ENCODE results near the gene FOSL2. TPM values are rescaled to one million over a fixed set of nuclear protein-coding genes. Genes with fewer than 3 reads are reported as not detected.
A peak's percentile ranks its signal among the peaks of the same experiment; 100 is the strongest.

The FOSL2 gene
- total RNA-seq, 6 experiments from 2014 or later: 90.1 to 128 (median 116) TPM

DNA sequence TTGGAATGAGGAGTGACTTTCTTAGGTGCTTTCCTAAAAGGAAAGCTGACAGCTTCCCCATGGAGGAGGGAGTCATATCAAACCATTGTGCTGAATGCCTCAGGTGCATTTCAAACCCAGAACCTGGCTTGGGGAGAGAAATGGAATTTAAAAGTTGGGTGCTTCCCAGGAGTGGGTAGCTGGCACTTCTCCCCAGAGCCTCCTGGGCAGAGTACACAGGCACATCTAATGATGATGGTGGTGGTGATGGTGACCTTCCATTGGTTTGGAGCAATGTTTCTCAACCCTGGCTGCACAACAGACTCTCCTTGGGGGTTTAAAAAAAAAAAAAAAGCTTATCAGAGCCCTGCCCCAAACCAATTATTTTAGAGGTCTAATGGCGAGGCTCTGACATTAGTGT, 8.3 kb downstream of the FOSL2 start:
- TF ChIP-seq CTCF (IDR thresholded peaks at IDR 0.05): no peak
- Mint-ChIP-seq H3K36me3 (ENCODE audit: low read depth) (peaks cover 38% of the 10 kb centered on the region), H3K4me3 (peak overlapping the region; percentile 63; the same call in 1 of the 2 replicates), H3K27ac (peak overlapping the region; percentile 74; the same call in 1 of the 2 replicates), H3K4me1 (ENCODE audit: low read depth) (no peaks in the 10 kb centered on the region; the same call in none of the 2 replicates), H3K27me3 (ENCODE audit: insufficient read depth) (peaks cover 7% of the 10 kb centered on the region), H3K9me3 (no peaks in the 10 kb centered on the region)
- DNase-seq: no peak

- H3K4me1 Mint-ChIP-seq (ENCODE audit: low read depth): peaks cover 4% of the 10 kb centered on the region
- peak overlapping the region; percentile 22; the same call in 1 of the 2 replicates for H3K4me3 Mint-ChIP-seq
- no peak for DNase-seq
- peak overlapping the region; percentile 40 for H3K27ac Mint-ChIP-seq
- no peak for TF ChIP-seq CTCF (IDR thresholded peaks at IDR 0.05)
- H3K27me3 Mint-ChIP-seq (ENCODE audit: insufficient read depth): peaks cover 7% of the 10 kb centered on the region
- no peaks in the 10 kb centered on the region for H3K9me3 Mint-ChIP-seq
- H3K36me3 Mint-ChIP-seq (ENCODE audit: low read depth): peaks cover 42% of the 10 kb centered on the region
Observed at GRCh38 chr2:28401411-28401810, 8.8 kb downstream of the FOSL2 start.

DNA sequence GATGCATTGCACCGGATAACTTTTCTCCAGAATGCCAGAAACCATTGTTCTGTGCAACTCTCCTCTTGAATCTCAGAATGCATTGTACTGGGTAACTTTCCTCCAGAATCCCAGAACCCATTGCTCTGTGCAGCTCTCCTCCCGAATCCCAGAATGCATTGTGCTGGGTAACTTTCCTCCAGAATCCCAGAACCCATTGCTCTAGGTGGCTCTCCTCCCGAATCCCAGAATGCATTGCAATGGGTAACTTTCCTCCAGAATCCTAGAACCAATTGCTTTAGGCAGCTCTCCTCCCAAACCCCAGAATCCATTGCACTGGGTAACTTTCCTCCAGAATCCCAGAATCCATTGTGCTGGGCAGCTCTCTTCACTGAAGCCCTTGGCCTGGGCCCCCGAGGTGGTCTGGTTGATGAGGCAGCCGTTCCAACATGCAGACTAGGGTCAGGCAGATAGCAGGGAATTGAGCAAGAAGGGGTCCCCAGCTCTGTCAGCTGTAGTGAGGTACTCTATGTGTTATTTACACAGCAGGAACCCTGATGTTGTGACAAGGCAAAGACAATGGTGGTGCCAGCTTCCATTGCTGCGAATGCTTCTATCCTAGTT, 9.4 kb downstream of the FOSL2 start:
- H3K27ac Mint-ChIP-seq: peak overlapping the region; percentile 40
- no peaks in the 10 kb centered on the region for H3K9me3 Mint-ChIP-seq
- no peak for DNase-seq
- no peak for TF ChIP-seq CTCF (IDR thresholded peaks at IDR 0.05)
- peaks cover 43% of the 10 kb centered on the region for H3K36me3 Mint-ChIP-seq (ENCODE audit: low read depth)
- H3K4me1 Mint-ChIP-seq (ENCODE audit: low read depth): peaks cover 11% of the 10 kb centered on the region
- H3K27me3 Mint-ChIP-seq (ENCODE audit: insufficient read depth): peaks cover 7% of the 10 kb centered on the region
- peak overlapping the region; percentile 22; the same call in 1 of the 2 replicates for H3K4me3 Mint-ChIP-seq

DNA sequence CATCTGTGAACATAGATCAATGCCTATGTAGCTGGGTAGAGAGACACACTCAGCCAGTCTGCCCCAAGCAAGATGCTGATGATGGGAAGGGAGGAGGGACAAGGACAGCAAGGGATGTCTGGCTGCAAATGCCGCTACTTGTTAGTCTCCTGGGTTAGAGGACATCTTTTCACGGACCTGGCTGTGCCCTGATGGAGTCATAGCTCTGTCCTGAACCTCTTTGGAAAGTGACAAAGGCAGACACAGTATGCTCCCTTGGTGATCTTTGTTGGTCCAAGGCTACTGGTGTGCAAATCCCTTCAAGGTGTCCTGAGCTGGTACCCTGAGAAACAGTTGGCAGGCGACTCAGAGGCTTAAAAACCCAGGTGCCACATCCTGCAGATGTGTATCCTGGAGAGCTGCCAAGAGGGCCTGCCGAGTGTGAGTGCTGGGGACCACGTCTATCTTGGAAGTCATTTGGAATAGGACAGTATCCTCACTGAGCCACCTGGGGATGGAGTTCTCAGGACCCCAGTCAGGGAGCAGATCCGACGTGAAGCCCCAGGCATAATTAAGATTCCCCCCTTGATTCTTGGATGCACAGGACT, 10.8 kb downstream of the FOSL2 start:
- Mint-ChIP-seq H3K4me3 (no peak overlapping the region), H3K27me3 (ENCODE audit: insufficient read depth) (peaks cover 7% of the 10 kb centered on the region), H3K9me3 (no peaks in the 10 kb centered on the region), H3K27ac (peak overlapping the region; percentile 61), H3K36me3 (ENCODE audit: low read depth) (peaks cover 43% of the 10 kb centered on the region), H3K4me1 (ENCODE audit: low read depth) (peaks cover 25% of the 10 kb centered on the region)
- no peak for DNase-seq
- TF ChIP-seq CTCF (IDR thresholded peaks at IDR 0.05): no peak

DNA sequence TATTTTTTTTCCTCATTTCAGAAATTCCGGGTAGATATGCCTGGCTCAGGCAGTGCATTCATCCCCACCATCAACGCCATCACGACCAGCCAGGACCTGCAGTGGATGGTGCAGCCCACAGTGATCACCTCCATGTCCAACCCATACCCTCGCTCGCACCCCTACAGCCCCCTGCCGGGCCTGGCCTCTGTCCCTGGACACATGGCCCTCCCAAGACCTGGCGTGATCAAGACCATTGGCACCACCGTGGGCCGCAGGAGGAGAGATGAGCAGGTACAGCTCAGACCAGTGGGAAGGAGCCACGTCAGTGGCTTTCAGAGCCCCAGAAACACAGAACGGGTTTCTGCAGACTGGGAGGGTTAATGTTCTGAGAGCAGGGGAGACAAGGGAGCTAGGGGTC, 11.4 kb downstream of the FOSL2 start:
- no peak overlapping the region for H3K4me3 Mint-ChIP-seq
- H3K36me3 Mint-ChIP-seq (ENCODE audit: low read depth): peaks cover 44% of the 10 kb centered on the region
- H3K4me1 Mint-ChIP-seq (ENCODE audit: low read depth): peaks cover 31% of the 10 kb centered on the region
- H3K27ac Mint-ChIP-seq: peak overlapping the region; percentile 61
- H3K9me3 Mint-ChIP-seq: no peaks in the 10 kb centered on the region
- TF ChIP-seq CTCF (IDR thresholded peaks at IDR 0.05): no peak
- peaks cover 7% of the 10 kb centered on the region for H3K27me3 Mint-ChIP-seq (ENCODE audit: insufficient read depth)
- no peak for DNase-seq
